GM19351 (cell line): ENCODE measurements around the gene HHAT.
A peak's percentile ranks its signal among the peaks of the same experiment; 100 is the strongest.
"Not testable (repeated sequence)": the region's sequence is repeated elsewhere in the genome, so short reads cannot be mapped to it uniquely, and the experiment has no call there.

Experiments
- ATAC-seq: cut with Tn5 transposase; IDR thresholded peaks from one replicate; pipeline ENCODE4 v1.9.1; 2021; ENCODE audit warnings: mild to moderate bottlenecking, moderate library complexity; ENCODE audit not compliant: unreplicated experiment

The HHAT gene

GRCh38 chr1:210385228-210385627, 56.5 kb downstream of the HHAT start:
- ATAC-seq: no peak

DNA sequence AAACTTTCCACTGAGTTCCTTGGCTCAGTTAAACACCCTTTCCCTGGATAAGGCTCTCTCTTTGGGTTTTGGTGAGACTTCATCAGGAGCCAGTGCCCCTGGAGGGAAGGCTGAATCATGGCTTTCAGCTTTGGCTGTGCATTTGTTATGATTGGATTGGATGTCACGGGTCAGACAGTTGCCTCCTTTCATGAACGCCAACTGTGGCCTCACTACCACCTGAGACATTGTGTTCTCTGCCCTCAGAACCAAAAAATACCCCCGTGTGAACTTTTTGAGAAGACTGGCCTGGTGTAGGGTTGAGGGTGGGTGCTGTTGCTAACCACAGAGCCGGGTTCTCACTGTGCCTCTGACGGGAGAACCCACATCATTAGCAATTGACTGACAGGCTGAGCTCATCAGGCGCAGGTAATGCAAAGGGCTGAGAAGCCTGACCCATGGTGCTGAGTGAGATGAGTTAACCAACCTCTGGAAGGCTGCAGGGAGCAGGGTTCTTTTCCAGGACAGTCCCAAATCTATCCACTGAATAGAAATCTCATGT, 65.6 kb downstream of the HHAT start:
- no peak for ATAC-seq

- no peak for ATAC-seq
Observed at GRCh38 chr1:210396541-210396940, 67.8 kb downstream of the HHAT start.

DNA sequence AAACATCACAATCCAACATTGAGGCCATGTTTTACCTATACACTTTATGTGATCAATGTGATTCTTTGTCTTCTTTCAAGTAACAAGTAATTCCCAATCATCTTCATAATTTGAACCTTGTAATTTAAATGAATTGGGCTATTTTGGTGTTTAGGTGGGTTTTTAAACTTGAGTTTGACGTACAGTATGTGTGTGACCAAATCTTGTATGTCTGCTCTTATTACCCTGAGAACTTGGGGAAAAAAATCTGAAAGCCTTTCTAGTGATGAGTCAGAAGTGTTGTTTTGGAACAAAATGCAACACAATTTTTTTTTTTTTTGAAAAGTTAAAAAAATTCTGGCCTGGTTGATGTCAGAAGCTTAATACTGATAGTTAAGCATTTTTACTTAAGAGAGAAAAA, 68.5 kb downstream of the HHAT start:
- ATAC-seq: no peak

GRCh38 chr1:210397681-210398080, 69.0 kb downstream of the HHAT start:
- ATAC-seq: no peak

GRCh38 chr1:210398466-210398865, 69.8 kb downstream of the HHAT start:
- ATAC-seq: no peak

DNA sequence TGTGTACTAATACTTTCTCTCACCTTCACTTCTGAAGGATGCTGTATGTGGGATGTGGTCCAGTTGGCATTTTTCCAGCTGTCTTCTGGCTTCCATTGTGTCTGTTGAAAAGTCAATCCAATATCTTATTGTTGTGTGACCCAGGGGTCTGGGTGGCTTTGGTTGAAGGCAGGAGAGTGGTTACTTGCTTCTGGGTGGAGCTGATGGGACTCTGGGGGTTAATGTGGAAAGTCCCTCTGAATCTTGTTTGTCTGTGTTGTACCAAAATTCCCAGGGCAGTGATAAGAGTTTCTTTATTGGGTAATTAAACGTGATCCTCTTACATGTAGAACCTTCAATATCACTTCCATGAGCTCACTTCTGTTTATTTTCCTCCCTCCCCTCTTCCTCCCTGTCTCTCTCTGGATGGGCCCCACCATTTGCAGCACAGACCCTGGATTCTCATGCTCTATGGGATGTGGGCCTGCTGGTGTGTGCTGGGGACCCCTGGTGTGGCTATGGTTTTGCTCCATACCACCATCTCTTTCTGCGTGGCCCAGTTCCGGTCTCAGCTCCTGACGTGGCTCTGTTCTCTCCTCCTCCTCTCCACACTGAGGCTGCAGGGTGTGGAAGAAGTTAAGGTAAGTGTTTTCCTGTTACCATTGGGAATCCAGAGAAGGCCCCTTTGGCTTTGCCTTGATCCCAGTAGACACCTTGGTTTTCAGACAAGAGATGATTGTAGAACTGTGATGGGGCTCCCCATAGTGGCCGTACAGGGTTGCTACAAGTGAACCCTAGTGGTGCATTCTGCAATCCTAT, 71.5 kb downstream of the HHAT start:
- ATAC-seq: peak; percentile 97

- ATAC-seq: no peak
Observed at GRCh38 chr1:210402560-210402959, 73.9 kb downstream of the HHAT start.

DNA sequence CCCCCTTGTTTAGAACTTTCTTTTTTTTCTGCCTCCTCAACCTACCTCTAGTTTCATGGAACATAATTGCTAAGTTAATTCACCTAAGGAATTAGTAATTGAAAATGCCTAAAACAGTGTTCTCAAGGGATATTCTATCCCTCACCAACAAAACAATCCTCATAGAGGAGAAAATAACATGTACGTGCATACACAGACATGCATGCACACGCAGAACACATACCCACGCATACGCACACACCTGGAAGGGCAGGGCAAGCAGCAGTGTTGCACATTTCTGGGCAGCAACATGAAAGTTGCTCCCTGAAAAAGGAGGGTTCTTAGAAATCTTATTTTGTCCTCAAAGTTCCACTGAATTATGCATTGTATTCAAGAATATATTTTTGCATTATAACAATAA, 76.6 kb downstream of the HHAT start:
- ATAC-seq: no peak

GRCh38 chr1:210406341-210406740, 77.6 kb downstream of the HHAT start:
- not testable (repeated sequence) for ATAC-seq

DNA sequence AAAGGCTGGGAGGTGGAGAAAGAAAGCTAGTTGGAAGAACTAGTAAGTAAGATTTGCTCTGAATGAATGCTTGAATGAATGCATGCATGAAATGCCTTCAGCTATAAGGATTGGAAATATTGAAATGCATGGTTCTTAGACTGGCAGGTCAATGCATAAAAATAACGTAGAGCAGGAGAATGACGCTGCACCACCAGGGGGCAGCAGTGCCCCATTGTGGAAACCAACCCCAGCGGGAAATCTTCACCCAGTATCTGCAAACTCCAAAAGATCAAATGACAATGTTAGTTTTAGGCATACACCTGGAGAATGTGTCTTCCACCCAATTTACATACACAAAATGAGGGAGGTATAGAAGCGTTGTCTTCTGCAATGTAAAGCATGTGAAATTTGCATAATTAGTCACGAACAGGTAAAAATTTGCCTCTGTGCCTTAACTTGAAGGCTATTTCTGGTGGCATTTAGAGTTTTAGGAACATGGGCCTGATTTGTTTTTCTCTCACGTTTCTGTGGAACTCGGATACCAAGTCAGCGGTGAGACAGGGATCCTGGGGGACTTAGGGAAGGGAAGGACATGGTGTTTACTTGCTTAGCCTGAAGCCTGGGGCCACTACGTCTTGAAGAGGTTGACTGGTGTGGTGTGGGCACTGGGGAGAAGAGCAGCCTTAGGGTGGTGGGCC, 78.6 kb downstream of the HHAT start:
- peak; percentile 92 for ATAC-seq

DNA sequence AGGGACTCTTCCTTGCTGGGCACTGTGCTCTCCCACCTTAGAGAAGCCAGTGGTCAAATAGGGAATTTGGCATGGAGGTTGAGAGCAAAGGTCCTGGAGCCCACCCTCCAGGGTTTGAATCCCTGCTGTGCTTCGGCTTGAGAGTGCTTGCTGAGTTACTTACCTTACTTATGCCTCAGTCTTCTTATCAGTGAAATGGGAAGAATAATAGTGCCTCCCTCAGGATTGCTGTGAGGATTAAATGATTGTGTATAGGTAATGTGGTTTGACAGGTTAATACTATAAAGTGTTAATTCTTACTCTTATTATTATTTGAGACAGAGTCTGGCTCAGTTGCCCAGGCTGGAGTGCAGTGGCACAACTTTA, 79.2 kb downstream of the HHAT start:
- no peak for ATAC-seq

GRCh38 chr1:210412240-210412639, 83.5 kb downstream of the HHAT start:
- ATAC-seq: no peak

- no peak for ATAC-seq
Observed at GRCh38 chr1:210413951-210414350, 85.2 kb downstream of the HHAT start.

GRCh38 chr1:210415846-210416448, 87.2 kb downstream of the HHAT start:
- no peak for ATAC-seq

DNA sequence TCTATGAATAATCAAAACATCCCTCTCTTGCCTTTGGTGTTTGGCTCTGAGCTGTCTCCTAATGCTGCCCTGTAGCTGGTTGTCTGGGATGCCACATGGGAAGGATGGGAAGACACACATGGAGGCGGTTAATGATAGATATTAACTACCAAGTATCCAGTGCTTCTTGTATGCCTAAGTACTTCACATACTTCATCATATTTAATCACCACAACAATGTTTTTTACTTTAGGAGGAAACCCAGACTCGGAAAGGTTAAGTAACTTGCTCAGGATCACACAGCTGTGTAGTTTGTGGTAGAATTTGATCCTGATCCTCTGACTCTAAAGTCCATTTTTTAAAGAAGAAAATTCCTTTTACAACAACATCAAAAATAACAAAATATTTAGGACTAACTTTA, 88.0 kb downstream of the HHAT start:
- no peak for ATAC-seq

- ATAC-seq: no peak
Observed at GRCh38 chr1:210417881-210418280, 89.2 kb downstream of the HHAT start.

- ATAC-seq: no peak
Observed at GRCh38 chr1:210418863-210419650, 90.4 kb downstream of the HHAT start.

DNA sequence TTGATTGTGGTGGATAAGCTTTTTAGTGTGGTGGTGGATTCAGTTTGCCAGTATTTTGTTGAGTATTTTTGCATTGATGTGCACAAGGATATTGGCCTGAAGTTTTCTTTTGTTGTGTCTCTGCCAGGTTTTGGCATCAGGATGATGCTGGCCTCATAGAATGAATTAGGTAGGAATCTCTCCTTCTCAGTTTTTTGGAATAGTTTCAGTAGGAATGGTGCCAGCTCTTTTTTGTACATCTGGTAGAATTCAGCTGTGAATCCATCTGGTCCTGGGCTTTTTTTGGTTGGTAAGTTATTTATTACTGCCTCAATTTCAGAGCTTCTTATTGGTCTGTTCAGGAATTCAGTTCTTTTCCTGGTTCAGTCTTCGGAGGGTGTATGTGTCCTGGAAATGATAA, 98.0 kb downstream of the HHAT start:
- ATAC-seq: not testable (repeated sequence)

GRCh38 chr1:210428696-210429095, 100.0 kb downstream of the HHAT start:
- no peak for ATAC-seq

- ATAC-seq: no peak
Observed at GRCh38 chr1:210434223-210434622, 105.5 kb downstream of the HHAT start.
